Dermis microvascular lymphatic vessel endothelial cell (primary cell): ENCODE results near the gene SNAP47. TPM values are rescaled to one million over a fixed set of nuclear protein-coding genes. Genes with fewer than 3 reads are reported as not detected.

Source experiments
- DNase-seq, 2 donors: peaks; one replicate each; pipeline versions ENCODE4 v3.0.0 to v3.0.0-alpha.2; 2010; ENCODE audit warnings: low read depth in 2 of 2
- total RNA-seq: library from RNA; depleted of rRNA; stranded (reverse); fragments of >200 nt; gene quantifications from 2 replicates; pipeline ENCODE4 v1.2.1, GENCODE V29; 2014

The SNAP47 gene
- total RNA-seq, 1 donor from 2014 or later, result 27.6 TPM

- DNase-seq, result no peak
Measured at GRCh38 chr1:227748496-227749182, 13.4 kb downstream of the SNAP47 start.

- DNase-seq, result no peak
Measured at GRCh38 chr1:227749225-227749624, 14.0 kb downstream of the SNAP47 start.

GRCh38 chr1:227749916-227750710 is 14.9 kb downstream of the SNAP47 start:
- DNase-seq, result no peak

GRCh38 chr1:227753999-227754711 is 18.9 kb downstream of the SNAP47 start:
- DNase-seq, result no peak

GRCh38 chr1:227754958-227755357 is 19.7 kb downstream of the SNAP47 start:
- DNase-seq, result no peak

- no peak for DNase-seq
Measured at GRCh38 chr1:227756172-227756959, 21.1 kb downstream of the SNAP47 start.

GRCh38 chr1:227757781-227758180 is 22.5 kb downstream of the SNAP47 start:
- no peak for DNase-seq

- no peak for DNase-seq
Measured at GRCh38 chr1:227758366-227758765, 23.1 kb downstream of the SNAP47 start.

GRCh38 chr1:227759341-227760300 is 24.4 kb downstream of the SNAP47 start:
- DNase-seq, result peak in 1 of 2 donors; percentile 79

GRCh38 chr1:227760377-227760776 is 25.1 kb downstream of the SNAP47 start:
- DNase-seq, result no peak

- DNase-seq, result no peak
Measured at GRCh38 chr1:227761621-227762230, 26.5 kb downstream of the SNAP47 start.

- DNase-seq, result peak; percentile 48 to 82
Measured at GRCh38 chr1:227762231-227762911, 27.1 kb downstream of the SNAP47 start.

GRCh38 chr1:227763246-227764018 is 28.2 kb downstream of the SNAP47 start:
- no peak for DNase-seq

GRCh38 chr1:227764019-227764391 is 28.8 kb downstream of the SNAP47 start:
- no peak for DNase-seq

GRCh38 chr1:227765261-227766014 is 30.2 kb downstream of the SNAP47 start:
- DNase-seq, result no peak

- no peak for DNase-seq
Measured at GRCh38 chr1:227766015-227766634, 30.9 kb downstream of the SNAP47 start.

- no peak for DNase-seq
Measured at GRCh38 chr1:227766653-227767277, 31.5 kb downstream of the SNAP47 start.
